HUES64 (cell line): ENCODE data around the gene NGFR.

Experiments used
- H3K27ac ChIP-seq: 2 replicates; pipeline ENCODE4 v1.7.0; 2013; ENCODE audit warnings: low read depth, low read length, inconsistent platforms
- H3K27me3 ChIP-seq: 2 replicates; pipeline ENCODE4 v1.6.1; 2013; ENCODE audit warnings: mild to moderate bottlenecking, low read length; ENCODE audit not compliant: insufficient read depth
- H3K36me3 ChIP-seq: 2 replicates; pipeline ENCODE4 v1.6.1; 2013; ENCODE audit warnings: mild to moderate bottlenecking, low read length; ENCODE audit not compliant: insufficient read depth
- H3K4me1 ChIP-seq: 2 replicates; pipeline ENCODE4 v1.6.1; 2013; ENCODE audit warnings: mild to moderate bottlenecking, low read length, moderate library complexity; ENCODE audit not compliant: insufficient read depth
- H3K4me3 ChIP-seq: 2 replicates; pipeline ENCODE4 v1.5.1; 2013; ENCODE audit warnings: mild to moderate bottlenecking, low read length, moderate library complexity
- H3K9ac ChIP-seq: 2 replicates; pipeline ENCODE4 v1.6.1; 2013; ENCODE audit warnings: mild to moderate bottlenecking, low read depth, low read length
- H3K9me3 ChIP-seq: 2 replicates; pipeline ENCODE4 v1.6.1; 2013; ENCODE audit warnings: low read depth, low read length; ENCODE audit not compliant: insufficient read depth
- WGBS: fragments of 150-250, 120-280 bp; methylation state at CpG from one replicate; pipeline ENCODE4 v1.1.7; 2013; ENCODE audit warnings: missing lambda C conversion rate; 5-methylcytosine and 5-hydroxymethylcytosine counted together

Gene NGFR

DNA sequence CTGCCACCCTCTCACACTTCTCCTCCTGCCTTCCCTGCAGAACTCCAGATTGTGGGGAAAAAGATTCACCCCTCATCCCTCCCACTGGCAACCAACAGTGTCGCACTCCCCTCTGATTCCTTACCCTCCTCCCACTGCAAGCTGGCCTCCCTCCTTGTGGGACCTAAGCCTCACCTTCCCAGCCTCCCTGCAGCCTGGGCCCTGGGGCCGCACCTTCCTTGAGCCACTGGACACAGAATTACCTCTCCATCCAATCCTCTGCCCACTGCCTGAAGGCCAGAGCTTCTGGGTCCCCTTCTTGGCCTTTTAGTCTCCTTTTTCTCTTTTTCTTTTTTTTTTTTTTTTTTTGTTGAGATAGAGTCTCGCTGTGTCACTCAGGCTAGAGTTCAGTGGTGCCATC is 33.9 kb downstream of the NGFR start:
- no peak overlapping the region for H3K27ac ChIP-seq
- no peak overlapping the region for H3K4me3 ChIP-seq
- 94% methylated on average over 3 of the region's 3 CpGs for WGBS
- H3K9me3 ChIP-seq = no peaks in the 10 kb centered on the region
- no peaks in the 10 kb centered on the region for H3K27me3 ChIP-seq
- H3K9ac ChIP-seq = no peak overlapping the region
- no peaks in the 10 kb centered on the region for H3K4me1 ChIP-seq
- H3K36me3 ChIP-seq = no peaks in the 10 kb centered on the region

DNA sequence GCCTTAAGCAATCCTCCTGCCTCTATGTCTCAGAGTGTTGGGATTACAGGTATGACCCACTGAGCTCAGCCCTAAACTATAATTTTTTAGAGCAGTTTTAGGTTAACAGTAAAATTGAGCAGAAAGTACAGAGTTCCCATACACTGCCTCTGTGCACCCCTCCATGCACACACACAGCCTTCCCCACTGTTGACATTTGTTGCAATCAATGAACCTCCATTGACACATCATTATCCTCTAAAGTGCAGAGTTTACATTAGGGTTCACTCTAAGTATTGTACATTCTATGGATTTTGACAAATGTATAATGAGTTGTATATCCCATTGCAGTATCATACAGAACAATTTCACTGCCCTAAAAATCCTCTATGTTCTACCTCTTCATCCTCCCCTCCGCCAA is 35.0 kb downstream of the NGFR start:
- H3K36me3 ChIP-seq = no peaks in the 10 kb centered on the region
- 100% methylated on average over 1 of the region's 1 CpG for WGBS
- no peaks in the 10 kb centered on the region for H3K4me1 ChIP-seq
- H3K9ac ChIP-seq = no peak overlapping the region
- H3K4me3 ChIP-seq = no peak overlapping the region
- H3K27me3 ChIP-seq = no peaks in the 10 kb centered on the region
- H3K27ac ChIP-seq = no peak overlapping the region
- no peaks in the 10 kb centered on the region for H3K9me3 ChIP-seq

DNA sequence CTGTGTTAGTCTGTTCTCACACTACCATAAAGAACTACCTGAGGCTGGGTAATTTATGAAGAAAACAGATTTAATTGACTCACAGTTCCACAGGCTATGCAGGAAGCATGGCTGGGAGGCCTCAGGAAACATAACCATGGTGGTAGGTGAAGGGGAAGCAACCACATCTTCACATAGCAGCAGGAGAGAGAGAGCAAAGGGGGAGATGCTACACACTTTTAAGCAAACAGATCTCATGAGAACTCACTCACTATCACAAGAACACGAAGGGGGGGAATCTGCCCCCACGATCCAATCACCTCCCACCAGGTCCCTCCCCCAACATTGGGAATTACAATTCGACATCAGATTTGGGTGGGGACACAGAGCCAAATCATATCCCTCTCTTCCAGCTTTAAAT is 48.8 kb downstream of the NGFR start:
- WGBS = 85% methylated on average over 3 of the region's 3 CpGs
- Histone ChIP-seq H3K4me1 (peaks cover 22% of the 10 kb centered on the region; the same call in 1 of the 2 replicates), H3K9me3 (peaks cover 2% of the 10 kb centered on the region; the same call in 1 of the 2 replicates), H3K9ac (no peak overlapping the region), H3K27ac (no peak overlapping the region), H3K36me3 (no peaks in the 10 kb centered on the region), H3K27me3 (no peaks in the 10 kb centered on the region), H3K4me3 (no peak overlapping the region)

DNA sequence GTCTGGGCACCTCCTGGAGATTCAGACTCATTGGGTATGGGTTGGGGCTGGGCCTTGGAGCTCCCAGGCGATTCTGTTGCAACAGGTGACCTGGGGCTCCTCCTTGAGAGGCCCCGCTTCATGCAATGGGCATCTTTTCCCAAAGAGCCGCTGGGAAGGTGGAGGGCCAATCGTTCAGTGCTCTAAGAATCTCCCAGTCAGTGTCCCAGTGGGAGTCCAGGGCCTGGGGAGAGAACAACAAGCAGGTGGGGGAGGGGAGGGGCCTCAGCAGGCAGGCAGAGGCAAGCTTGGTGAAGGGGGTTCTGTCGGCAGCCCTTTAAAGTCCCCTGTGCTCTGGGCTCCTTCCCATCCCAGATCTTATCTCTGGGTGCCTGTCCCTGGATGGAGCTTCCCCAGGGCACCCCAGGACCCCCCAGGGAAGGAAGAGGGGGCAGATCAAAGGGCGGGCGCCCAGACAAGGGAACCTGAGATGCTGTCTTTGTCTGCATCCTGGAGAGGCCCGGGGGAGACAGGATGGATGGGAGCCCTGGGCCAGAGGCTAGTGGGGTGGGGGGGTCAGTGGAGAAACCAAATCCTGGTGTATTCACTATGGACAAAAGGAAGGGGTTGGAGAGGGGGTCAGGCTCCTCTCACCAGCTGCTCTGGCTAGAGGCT is 50.0 kb downstream of the NGFR start:
- H3K4me3 ChIP-seq = no peak overlapping the region
- H3K4me1 ChIP-seq = peaks cover 22% of the 10 kb centered on the region; the same call in 1 of the 2 replicates
- H3K9ac ChIP-seq = no peak overlapping the region
- WGBS = 72% methylated on average over 8 of the region's 8 CpGs
- peaks cover 2% of the 10 kb centered on the region; the same call in 1 of the 2 replicates for H3K9me3 ChIP-seq
- H3K27me3 ChIP-seq = no peaks in the 10 kb centered on the region
- no peak overlapping the region for H3K27ac ChIP-seq
- no peaks in the 10 kb centered on the region for H3K36me3 ChIP-seq

GRCh38 chr17:49545806-49546545 is 50.9 kb downstream of the NGFR start:
- Histone ChIP-seq H3K4me1 (peaks cover 22% of the 10 kb centered on the region; the same call in 1 of the 2 replicates), H3K4me3 (no peak overlapping the region), H3K27me3 (no peaks in the 10 kb centered on the region), H3K27ac (no peak overlapping the region), H3K9me3 (peaks cover 2% of the 10 kb centered on the region; the same call in 1 of the 2 replicates), H3K9ac (no peak overlapping the region), H3K36me3 (no peaks in the 10 kb centered on the region)
- 81% methylated on average over 13 of the region's 15 CpGs for WGBS

GRCh38 chr17:49546546-49547535 is 51.7 kb downstream of the NGFR start:
- H3K9me3 ChIP-seq = peaks cover 2% of the 10 kb centered on the region; the same call in 1 of the 2 replicates

GRCh38 chr17:49547566-49547965 is 52.5 kb downstream of the NGFR start:
- Histone ChIP-seq H3K9me3 (peaks cover 2% of the 10 kb centered on the region; the same call in 1 of the 2 replicates), H3K4me3 (no peak overlapping the region), H3K9ac (no peak overlapping the region), H3K27me3 (no peaks in the 10 kb centered on the region), H3K4me1 (peaks cover 22% of the 10 kb centered on the region; the same call in 1 of the 2 replicates), H3K36me3 (no peaks in the 10 kb centered on the region), H3K27ac (no peak overlapping the region)
- 92% methylated on average over 9 of the region's 9 CpGs for WGBS

More at GRCh38 chr17:49546546-49547535, 51.7 kb downstream of the NGFR start:
- Histone ChIP-seq H3K27me3 (no peaks in the 10 kb centered on the region), H3K4me3 (no peak overlapping the region), H3K9ac (no peak overlapping the region), H3K36me3 (no peaks in the 10 kb centered on the region), H3K27ac (no peak overlapping the region), H3K4me1 (peaks cover 22% of the 10 kb centered on the region; the same call in 1 of the 2 replicates)
- WGBS = 84% methylated on average over 18 of the region's 18 CpGs

DNA sequence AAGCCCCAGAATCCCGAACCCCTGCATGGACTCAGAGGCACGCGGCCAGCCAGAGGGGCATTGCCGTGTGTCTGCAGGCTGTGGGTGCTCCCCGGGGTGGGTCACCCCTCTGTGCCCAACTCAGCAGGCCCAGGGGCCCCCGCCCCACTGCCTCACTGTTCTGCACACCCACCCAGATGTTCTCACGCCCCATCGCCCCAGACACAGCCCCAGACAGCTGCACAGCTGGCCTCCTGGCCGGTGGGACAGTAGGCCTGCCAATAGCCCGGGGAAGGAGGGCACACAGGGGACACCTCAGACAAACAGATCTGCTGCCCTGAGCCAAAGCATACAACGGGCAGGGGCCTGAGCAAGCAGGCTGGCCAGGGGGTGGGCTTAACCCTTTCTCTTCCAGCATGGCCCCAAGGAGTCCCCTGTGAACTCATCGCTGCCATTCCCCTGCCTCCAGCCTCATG is 53.0 kb downstream of the NGFR start:
- Histone ChIP-seq H3K27ac (no peak overlapping the region), H3K27me3 (no peaks in the 10 kb centered on the region), H3K9me3 (peaks cover 2% of the 10 kb centered on the region; the same call in 1 of the 2 replicates), H3K4me3 (no peak overlapping the region), H3K9ac (no peak overlapping the region), H3K4me1 (peaks cover 22% of the 10 kb centered on the region; the same call in 1 of the 2 replicates), H3K36me3 (no peaks in the 10 kb centered on the region)
- WGBS = 81% methylated on average over 12 of the region's 12 CpGs

DNA sequence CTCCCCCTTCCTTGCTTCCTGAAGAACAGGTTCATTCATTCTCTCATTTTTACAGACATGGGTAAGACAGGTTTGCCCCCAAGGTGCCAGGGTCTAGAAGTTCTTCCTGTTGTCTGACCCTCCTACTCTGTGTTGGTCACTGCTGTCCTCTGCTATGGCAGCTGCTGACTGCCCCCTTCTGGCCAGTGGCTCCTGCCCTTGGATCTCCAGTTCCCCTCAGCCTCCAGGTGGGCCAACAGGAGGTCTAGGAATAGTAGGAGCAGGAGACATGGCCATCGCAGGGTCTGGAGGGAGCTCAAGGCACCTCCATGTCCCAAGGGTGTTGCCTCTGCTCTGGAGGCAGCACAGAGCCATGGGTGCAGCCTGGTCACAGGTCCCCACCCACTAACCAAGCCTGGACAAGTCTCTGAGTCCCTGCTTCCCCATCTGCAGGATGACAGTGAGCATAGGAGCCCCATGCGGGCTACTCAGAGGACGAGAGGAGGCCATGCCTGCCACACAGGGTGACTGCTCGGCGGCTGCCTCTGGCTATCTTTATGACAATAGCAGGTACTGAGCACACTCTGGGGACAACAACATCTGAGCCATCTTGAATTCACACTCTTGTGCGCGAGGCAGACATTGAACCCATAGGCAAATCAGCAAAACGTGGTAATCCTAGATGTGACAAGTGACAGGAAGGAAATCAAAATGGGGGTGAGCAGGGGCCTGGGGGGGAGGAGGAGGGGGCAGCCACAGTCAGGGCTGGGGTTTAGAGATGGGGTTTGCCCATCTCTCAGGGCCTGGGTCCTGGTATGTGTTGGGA is 53.6 kb downstream of the NGFR start:
- no peaks in the 10 kb centered on the region for H3K27me3 ChIP-seq
- no peak overlapping the region for H3K27ac ChIP-seq
- peaks cover under 1% of the 10 kb centered on the region; the same call in 1 of the 2 replicates for H3K9me3 ChIP-seq
- peaks cover 17% of the 10 kb centered on the region; the same call in 1 of the 2 replicates for H3K4me1 ChIP-seq
- WGBS = 87% methylated on average over 8 of the region's 8 CpGs
- no peak overlapping the region for H3K9ac ChIP-seq
- H3K4me3 ChIP-seq = no peak overlapping the region
- H3K36me3 ChIP-seq = no peaks in the 10 kb centered on the region

- Histone ChIP-seq H3K9ac (no peak overlapping the region), H3K4me1 (peaks cover 17% of the 10 kb centered on the region; the same call in 1 of the 2 replicates), H3K36me3 (no peaks in the 10 kb centered on the region), H3K27me3 (no peaks in the 10 kb centered on the region), H3K27ac (no peak overlapping the region), H3K4me3 (no peak overlapping the region), H3K9me3 (no peaks in the 10 kb centered on the region)
- 95% methylated on average over 6 of the region's 6 CpGs for WGBS
Measured at GRCh38 chr17:49549311-49549605, 54.2 kb downstream of the NGFR start.
